OCI-LY3 (cell line): ENCODE results near the gene REXO1.
"Not testable (repeated sequence)": the region's sequence is repeated elsewhere in the genome, so short reads cannot be mapped to it uniquely, and the experiment has no call there.

ENCODE experiments used
- H2AFZ ChIP-seq: fragments of 200-600, 300-600 bp; shearing (Covaris generic); 2 replicates; pipeline ENCODE4 v1.6.0; 2014; ENCODE audit warnings: antibody characterized with exemption, low read depth, low read length
- H3K27ac ChIP-seq: fragments of 200-600, 300-600 bp; sonication (generic); 2 replicates; pipeline ENCODE4 v1.5.1; 2014; ENCODE audit warnings: mild to moderate bottlenecking, low read length, moderate library complexity, mixed read lengths
- H3K27me3 ChIP-seq: fragments of 200-600, 300-600 bp; sonication (generic); 2 replicates; pipeline ENCODE4 v1.6.1; 2014; ENCODE audit warnings: low read depth, low read length, mixed read lengths
- H3K36me3 ChIP-seq: fragments of 200-600, 300-600 bp; sonication (generic); replicated peaks from 2 replicates; pipeline ENCODE3; 2014; ENCODE audit warnings: low read depth, low read length, mixed read lengths
- H3K4me1 ChIP-seq: fragments of 300-600, 200-600 bp; sonication (generic); 2 replicates; pipeline ENCODE4 v1.6.1; 2014; ENCODE audit warnings: low read length, mixed read lengths
- H3K4me2 ChIP-seq: fragments of 200-600, 300-600 bp; sonication (generic); 2 replicates; pipeline ENCODE4 v1.6.1; 2014; ENCODE audit warnings: low read length, mixed read lengths
- H3K4me3 ChIP-seq: fragments of 300-600, 200-600 bp; sonication (generic); 2 replicates; pipeline ENCODE4 v1.5.1; 2014; ENCODE audit warnings: antibody characterized with exemption, mild to moderate bottlenecking, low read length, moderate library complexity
- H3K79me2 ChIP-seq: fragments of 300-600, 200-600 bp; shearing (Covaris generic); 2 replicates; pipeline ENCODE4 v1.6.1; 2014; ENCODE audit warnings: mild to moderate bottlenecking, low read length, mixed read lengths
- H3K9ac ChIP-seq: fragments of 300-600, 200-600 bp; shearing (Covaris generic); 2 replicates; pipeline ENCODE4 v1.6.0; 2014; ENCODE audit warnings: mild to moderate bottlenecking, low read length, moderate library complexity
- H3K9me3 ChIP-seq: fragments of 200-600, 300-600 bp; shearing (Covaris generic); 2 replicates; pipeline ENCODE4 v1.6.1; 2014; ENCODE audit warnings: low read length, mixed read lengths; ENCODE audit not compliant: insufficient read depth
- H4K20me1 ChIP-seq: fragments of 200-600, 300-600 bp; sonication (generic); 2 replicates; pipeline ENCODE4 v1.6.1; 2016; ENCODE audit warnings: low read length, mixed read lengths; ENCODE audit not compliant: insufficient read depth
- CTCF ChIP-seq: fragments of 200-600, 300-600 bp; sonication (generic); IDR thresholded peaks from 2 replicates; pipeline ENCODE4 v1.5.1; 2014; ENCODE audit warnings: antibody characterized with exemption, low read length, low read depth
- EZH2phosphoT487 ChIP-seq: fragments of 200-600 bp; shearing (Covaris generic); IDR thresholded peaks from 2 replicates; pipeline ENCODE4 v1.6.1; 2018; ENCODE audit warnings: antibody characterized with exemption, mixed run types, low read depth

Gene REXO1

GRCh38 chr19:1875646-1876495 is 27.6 kb upstream of the REXO1 start:
- H2AFZ ChIP-seq, result no peak overlapping the region
- no peaks in the 10 kb centered on the region for H3K9me3 ChIP-seq
- H3K36me3 ChIP-seq, result peaks cover 27% of the 10 kb centered on the region
- H3K4me3 ChIP-seq, result peak overlapping the region; percentile 90
- H3K4me1 ChIP-seq, result peaks cover 13% of the 10 kb centered on the region
- peak overlapping the region; percentile 94 for H3K9ac ChIP-seq
- H3K4me2 ChIP-seq, result peak overlapping the region; percentile 77
- H3K27me3 ChIP-seq, result no peaks in the 10 kb centered on the region
- TF ChIP-seq EZH2phosphoT487 (no peak), CTCF (0 out of 2 replicates have a peak, but pooled peaks have one; percentile 14)
- peaks cover 24% of the 10 kb centered on the region for H4K20me1 ChIP-seq
- peaks cover 59% of the 10 kb centered on the region for H3K79me2 ChIP-seq
- H3K27ac ChIP-seq, result peak overlapping the region; percentile 65

- Histone ChIP-seq H3K27ac (peak overlapping the region; percentile 65), H3K36me3 (peaks cover 30% of the 10 kb centered on the region), H4K20me1 (peaks cover 24% of the 10 kb centered on the region), H3K4me3 (peak overlapping the region; percentile 90), H3K4me1 (peaks cover 13% of the 10 kb centered on the region), H3K4me2 (peak overlapping the region; percentile 77), H3K9ac (peak overlapping the region; percentile 94), H3K79me2 (peaks cover 55% of the 10 kb centered on the region)
- not testable (repeated sequence) for H3K9me3 ChIP-seq, H3K27me3 ChIP-seq, H2AFZ ChIP-seq
These were observed 27.0 kb upstream of the REXO1 start for GRCh38 chr19:1875265-1875645.

- Histone ChIP-seq H3K27ac (peak overlapping the region; percentile 65), H3K9me3 (no peaks in the 10 kb centered on the region), H3K36me3 (peaks cover 32% of the 10 kb centered on the region), H3K4me2 (peak overlapping the region; percentile 77), H3K27me3 (no peaks in the 10 kb centered on the region), H3K4me3 (peak overlapping the region; percentile 90), H2AFZ (no peak overlapping the region), H3K4me1 (peaks cover 13% of the 10 kb centered on the region), H3K79me2 (peaks cover 55% of the 10 kb centered on the region), H3K9ac (peak overlapping the region; percentile 94), H4K20me1 (peaks cover 24% of the 10 kb centered on the region)
- TF ChIP-seq EZH2phosphoT487, result no peak
- TF ChIP-seq CTCF, result no peak
These were observed 26.4 kb upstream of the REXO1 start for GRCh38 chr19:1874554-1875185.

GRCh38 chr19:1873524-1874473 is 25.5 kb upstream of the REXO1 start:
- Histone ChIP-seq H3K9me3 (no peaks in the 10 kb centered on the region), H2AFZ (no peak overlapping the region), H3K4me2 (peak overlapping the region; percentile 77), H3K4me3 (peak overlapping the region; percentile 90), H4K20me1 (peaks cover 24% of the 10 kb centered on the region), H3K27ac (no peak overlapping the region), H3K79me2 (peaks cover 55% of the 10 kb centered on the region), H3K9ac (peak overlapping the region; percentile 94), H3K36me3 (peaks cover 34% of the 10 kb centered on the region), H3K27me3 (no peaks in the 10 kb centered on the region), H3K4me1 (peaks cover 13% of the 10 kb centered on the region)
- TF ChIP-seq EZH2phosphoT487, result no peak
- TF ChIP-seq CTCF, result no peak
